ENCODE measurements around the gene COG5. TPM values are rescaled to one million over a fixed set of nuclear protein-coding genes. Genes with fewer than 3 reads are reported as not detected.

The COG5 gene
- total RNA-seq, 4 donors from 2014 or later = 20.8 to 49.7 (median 25.7) TPM

- no peaks in the 10 kb centered on the region for H3K27me3 ChIP-seq
- ATAC-seq = no peak
- TF ChIP-seq POLR2A (IDR thresholded peaks at IDR 0.05) = no peak
- TF ChIP-seq CTCF (IDR thresholded peaks at IDR 0.05 in 4 of 5, conservative IDR thresholded peaks at IDR 0.05 in 1 of 5) = no peak
- H3K4me1 ChIP-seq = peaks cover 2% of the 10 kb centered on the region in 2 donors
- H3K9me3 ChIP-seq = no peaks in the 10 kb centered on the region
- no peaks in the 10 kb centered on the region for H3K36me3 ChIP-seq
- no peak overlapping the region for H3K4me3 ChIP-seq
- in situ Hi-C loops (cut with MboI; ENCODE audit: low sequenced_read_pairs in 4 of 4) = no loop called here
- H3K27ac ChIP-seq = no peak overlapping the region
- no peak for DNase-seq
- intact Hi-C loops (cut with DNase I; ENCODE audit: low total_unique reads) = no loop called here
Measured at GRCh38 chr7:107262857-107263256, 300.9 kb downstream of the COG5 start.

GRCh38 chr7:107258737-107259136 lies 305.0 kb downstream of the COG5 start:
- intact Hi-C loops (cut with DNase I; ENCODE audit: low total_unique reads) = no loop called here
- in situ Hi-C loops (cut with MboI; ENCODE audit: low sequenced_read_pairs in 4 of 4) = no loop called here
- H3K4me1 ChIP-seq = peaks cover 14 to 22% of the 10 kb centered on the region in 2 donors
- H3K27me3 ChIP-seq = no peaks in the 10 kb centered on the region
- TF ChIP-seq POLR2A (IDR thresholded peaks at IDR 0.05) (no peak), CTCF (IDR thresholded peaks at IDR 0.05 in 4 of 5, conservative IDR thresholded peaks at IDR 0.05 in 1 of 5) (no peak)
- no peak overlapping the region for H3K4me3 ChIP-seq
- no peak overlapping the region for H3K27ac ChIP-seq
- DNase-seq = no peak
- no peak for ATAC-seq
- no peaks in the 10 kb centered on the region for H3K9me3 ChIP-seq
- no peaks in the 10 kb centered on the region for H3K36me3 ChIP-seq

GRCh38 chr7:107255602-107256001 lies 308.1 kb downstream of the COG5 start:
- no peak for ATAC-seq
- H3K9me3 ChIP-seq = no peaks in the 10 kb centered on the region
- in situ Hi-C loops (cut with MboI; ENCODE audit: low sequenced_read_pairs in 4 of 4) (no loop called here), intact Hi-C loops (cut with DNase I; ENCODE audit: low total_unique reads) (no loop called here)
- H3K36me3 ChIP-seq = no peaks in the 10 kb centered on the region
- DNase-seq = no peak
- no peak overlapping the region for H3K4me3 ChIP-seq
- H3K4me1 ChIP-seq = peaks cover 19 to 30% of the 10 kb centered on the region in 2 donors
- no peak overlapping the region for H3K27ac ChIP-seq
- TF ChIP-seq POLR2A (IDR thresholded peaks at IDR 0.05) = no peak
- no peak for TF ChIP-seq CTCF (IDR thresholded peaks at IDR 0.05 in 4 of 5, conservative IDR thresholded peaks at IDR 0.05 in 1 of 5)
- H3K27me3 ChIP-seq = no peaks in the 10 kb centered on the region

GRCh38 chr7:107254398-107254985 lies 309.2 kb downstream of the COG5 start:
- no peaks in the 10 kb centered on the region for H3K9me3 ChIP-seq
- in situ Hi-C loops (cut with MboI; ENCODE audit: low sequenced_read_pairs in 4 of 4) = no loop called here
- ATAC-seq (no peak), DNase-seq (no peak)
- H3K27me3 ChIP-seq = no peaks in the 10 kb centered on the region
- H3K4me3 ChIP-seq = no peak overlapping the region
- H3K4me1 ChIP-seq = peaks cover 19 to 30% of the 10 kb centered on the region in 2 donors
- TF ChIP-seq CTCF (IDR thresholded peaks at IDR 0.05 in 4 of 5, conservative IDR thresholded peaks at IDR 0.05 in 1 of 5) (no peak), POLR2A (IDR thresholded peaks at IDR 0.05) (no peak)
- intact Hi-C loops (cut with DNase I; ENCODE audit: low total_unique reads) = no loop called here
- no peaks in the 10 kb centered on the region for H3K36me3 ChIP-seq
- H3K27ac ChIP-seq = no peak overlapping the region

GRCh38 chr7:107253599-107253998 lies 310.1 kb downstream of the COG5 start:
- intact Hi-C loops (cut with DNase I; ENCODE audit: low total_unique reads) = no loop called here
- no peaks in the 10 kb centered on the region for H3K27me3 ChIP-seq
- no peaks in the 10 kb centered on the region for H3K9me3 ChIP-seq
- peak overlapping the region in 1 of 4 donors; percentile 16 for H3K27ac ChIP-seq
- peaks cover 19 to 30% of the 10 kb centered on the region in 2 donors for H3K4me1 ChIP-seq
- ATAC-seq = no peak
- no peaks in the 10 kb centered on the region for H3K36me3 ChIP-seq
- in situ Hi-C loops (cut with MboI; ENCODE audit: low sequenced_read_pairs in 4 of 4) = no loop called here
- H3K4me3 ChIP-seq = no peak overlapping the region
- TF ChIP-seq CTCF (IDR thresholded peaks at IDR 0.05 in 4 of 5, conservative IDR thresholded peaks at IDR 0.05 in 1 of 5) (no peak), POLR2A (IDR thresholded peaks at IDR 0.05) (no peak)
- no peak for DNase-seq
